ENCODE data around the gene CKB. TPM values are rescaled to one million over a fixed set of nuclear protein-coding genes. Genes with fewer than 3 reads are reported as not detected.

The CKB gene
- total and polyA plus RNA-seq, 9 of the 15 experiments (the other 6 are each of a cell fraction or from before 2014, with no cell fraction given), result 23.9 to 692 (median 132) TPM

GRCh38 chr14:103520657-103521437 lies 1.8 kb downstream of the CKB start (continued):
- TF ChIP-seq NRF1 (conservative IDR thresholded peaks at IDR 0.05 in 1 of 2, IDR thresholded peaks at IDR 0.05 in 1 of 2) (peak; percentile 69 to 73), AFF1 (IDR thresholded peaks at IDR 0.05; ENCODE audit: low read depth in 1 of 2, partially characterized antibody in 2 of 2) (no peak), RFX5 (IDR thresholded peaks at IDR 0.05; ENCODE audit: low read depth, low read length) (no peak), NR1H2 (CRISPR knock-in tag; IDR thresholded peaks at IDR 0.05) (no peak), HNRNPL (IDR thresholded peaks at IDR 0.05; ENCODE audit: low read depth, low read length) (peak; percentile 84; the same call in 1 of the 2 replicates), ETS2 (tag; IDR thresholded peaks at IDR 0.05; ENCODE audit: borderline replicate concordance, poor library complexity, severe bottlenecking) (no peak), GABPA (tag; conservative IDR thresholded peaks at IDR 0.05; ENCODE audit: low read depth) (0 out of 2 replicates have a peak, but pooled peaks have one; percentile 28), NR2C2 (CRISPR knock-in tag; IDR thresholded peaks at IDR 0.05) (no peak), NR2C2 (tag; IDR thresholded peaks at IDR 0.05) (0 out of 2 replicates have a peak, but pooled peaks have one; percentile 18), FOXK2 (conservative IDR thresholded peaks at IDR 0.05 in 1 of 2, IDR thresholded peaks at IDR 0.05 in 1 of 2; ENCODE audit: low read depth in 2 of 2) (no peak), GATAD2B (IDR thresholded peaks at IDR 0.05; ENCODE audit: borderline replicate concordance) (no peak; the same call in 1 of the 2 replicates), LCOR (CRISPR knock-in tag; IDR thresholded peaks at IDR 0.05) (no peak), HES1 (IDR thresholded peaks at IDR 0.05; ENCODE audit: low read depth) (peak; percentile 94), FOXP1 (CRISPR knock-in tag; IDR thresholded peaks at IDR 0.05) (no peak), POLR2B (IDR thresholded peaks at IDR 0.05; ENCODE audit: low read depth, partially characterized antibody) (no peak), YY1 (IDR thresholded peaks at IDR 0.05; ENCODE audit: borderline replicate concordance in 1 of 3, control insufficient read depth in 1 of 3, extremely low read depth in 1 of 3, insufficient read depth in 3 of 3, insufficient read length in 1 of 3, insufficient replicate concordance in 2 of 3, low read depth in 1 of 3, low read length in 2 of 3) (peak in 2 of 3 experiments; percentile 45 to 59), STAG1 (CRISPR knock-in tag; IDR thresholded peaks at IDR 0.05; ENCODE audit: borderline replicate concordance) (peak; percentile 22; the same call in 1 of the 2 replicates), RBM22 (IDR thresholded peaks at IDR 0.05; ENCODE audit: low read depth, low read length, poor library complexity, severe bottlenecking) (no peak), RHOXF2B (CRISPR knock-in tag; conservative IDR thresholded peaks at IDR 0.05) (no peak), RB1 (IDR thresholded peaks at IDR 0.05; ENCODE audit: low read depth) (peak; percentile 55; the same call in 1 of the 2 replicates), ZBTB12 (CRISPR knock-in tag; IDR thresholded peaks at IDR 0.05) (no peak), TRIM28 (IDR thresholded peaks at IDR 0.05) (no peak)
